Esophagus muscularis mucosa (tissue), 4 donors: ENCODE results near the gene PDE4A. TPM values are rescaled to one million over a fixed set of nuclear protein-coding genes. Genes with fewer than 3 reads are reported as not detected.

Experiments used
- DNase-seq: peaks from one replicate; pipeline ENCODE4 v3.0.0-alpha.2; 2017; ENCODE audit errors: extremely low spot score
- H3K27ac ChIP-seq, 4 donors: fragments of 200-600 bp; sonication (generic); replicated peaks in 1 of 4; 1 replicate in 3 of 4; 2 replicates in 1 of 4; pipeline ENCODE4 v1.5.1; 2016 to 2019; ENCODE audit warnings: mild to moderate bottlenecking in 1 of 4
- H3K27me3 ChIP-seq, 4 donors: fragments of 200-600 bp; sonication (generic); one replicate each; pipeline versions ENCODE4 v1.5.1 to v1.6.0; 2016 to 2019
- H3K36me3 ChIP-seq, 4 donors: fragments of 200-600 bp; sonication (generic); one replicate each; pipeline ENCODE4 v1.5.1; 2016 to 2019
- H3K4me1 ChIP-seq, 4 donors: fragments of 200-600 bp; sonication (generic); one replicate each; pipeline ENCODE4 v1.5.1; 2016 to 2019
- H3K4me3 ChIP-seq, 4 donors: fragments of 200-600 bp; sonication (generic); 1 replicate in 2 of 4; 2 replicates in 2 of 4; pipeline ENCODE4 v1.5.1; 2016 to 2019; ENCODE audit warnings: mild to moderate bottlenecking in 4 of 4, moderate library complexity in 1 of 4
- H3K9me3 ChIP-seq, 4 donors: fragments of 200-600 bp; sonication (generic); 1 replicate in 3 of 4; 2 replicates in 1 of 4; pipeline ENCODE4 v1.5.1; 2016 to 2019
- EP300 ChIP-seq: sonication (generic); formaldehyde crosslinking; IDR thresholded peaks from one replicate; pipeline ENCODE4 v1.6.1; 2017; ENCODE audit warnings: antibody characterized with exemption
- POLR2A ChIP-seq: fragments of 450-650 bp; IDR thresholded peaks from one replicate; pipeline ENCODE4 v1.6.1; 2017; ENCODE audit warnings: antibody characterized with exemption, moderate library complexity, mild to moderate bottlenecking, low read depth
- POLR2AphosphoS5 ChIP-seq, 2 donors: sonication (generic); formaldehyde crosslinking; IDR thresholded peaks; one replicate each; pipeline ENCODE4 v1.6.1; 2017; ENCODE audit warnings: antibody characterized with exemption in 2 of 2
- WGBS: methylation state at CpG from one replicate; pipeline ENCODE4 v1.1.5; 2018; 5-methylcytosine and 5-hydroxymethylcytosine counted together
- intact Hi-C: fragments of 100-400 bp; cut with DNase I; formaldehyde crosslinking; loops from one replicate; pipeline ENCODE4 v1.15.1; 2023
- total RNA-seq, 4 donors: library from RNA; depleted of rRNA; stranded (reverse); fragments of >200 nt; gene quantifications; one replicate each; pipeline versions ENCODE4 v1.1.0 to v1.2.1, GENCODE V29; 2016
- TF ChIP-seq, protein P1 (sequence below), 3 experiments: fragments of 200-600 bp in 2 of 3; fragments of 450-650 bp in 1 of 3; sonication (generic) in 2 of 3; IDR thresholded peaks; one replicate each; pipeline ENCODE4 v1.5.1; 2017 to 2019; ENCODE audit warnings: antibody characterized with exemption in 3 of 3, mild to moderate bottlenecking in 2 of 3, moderate library complexity in 1 of 3

Gene PDE4A
- total RNA-seq, 4 donors from 2014 or later: 11.6 to 24.5 (median 14.1) TPM

DNA sequence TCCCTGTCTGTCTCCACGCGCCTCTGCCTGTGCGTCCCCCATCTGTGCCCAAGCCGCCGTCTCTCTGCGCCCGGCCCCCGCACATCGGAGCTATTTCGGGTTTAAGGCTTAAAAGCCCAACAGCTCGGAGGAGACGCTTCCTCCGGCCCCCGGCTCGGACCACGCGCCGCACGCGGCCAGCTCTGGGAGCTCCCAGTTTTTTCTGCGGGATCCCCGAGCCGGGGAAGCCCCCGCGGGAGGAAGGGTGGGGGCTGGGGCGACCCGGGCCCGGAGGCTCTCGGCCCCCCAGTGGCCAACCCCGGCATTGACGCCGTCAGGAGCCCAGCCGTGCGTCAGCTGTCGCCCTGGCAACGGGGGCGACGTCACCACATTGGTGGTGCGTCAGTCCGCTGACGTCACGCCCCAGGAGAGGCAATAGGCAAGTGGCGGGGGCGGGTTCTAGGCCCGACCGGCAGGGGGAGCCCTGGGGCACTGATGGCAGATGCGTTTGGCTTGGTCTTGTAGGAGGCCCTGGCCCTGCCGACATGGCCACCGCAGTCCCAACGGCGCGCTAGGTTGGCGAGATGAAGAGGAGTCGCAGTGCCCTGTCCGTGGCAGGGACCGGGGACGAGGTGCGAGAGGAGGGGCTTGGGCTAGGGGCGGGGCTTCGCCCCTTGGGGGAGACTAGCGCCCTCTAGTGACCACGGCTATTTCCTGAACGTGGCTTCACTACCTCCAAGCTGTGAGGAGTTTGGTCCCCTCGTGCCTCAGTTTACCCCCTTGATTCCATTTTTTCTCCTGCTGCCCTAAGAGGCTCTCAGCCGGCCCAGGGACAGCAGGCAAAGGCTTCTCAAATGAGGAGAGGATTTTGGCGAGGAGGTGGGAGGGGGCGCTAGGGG, 3.7 kb upstream of the PDE4A start:
- intact Hi-C loops: no loop called here
- DNase-seq: no peak

GRCh38 chr19:10417541-10418234, 2.6 kb upstream of the PDE4A start:
- DNase-seq: no peak
- Histone ChIP-seq H3K4me3 (no peak overlapping the region), H3K4me1 (peaks cover 37 to 58% (median 44%) of the 10 kb centered on the region in 4 donors), H3K36me3 (no peaks in the 10 kb centered on the region), H3K9me3 (peaks cover 0 to 6% (median 2%) of the 10 kb centered on the region in 4 donors), H3K27ac (no peak overlapping the region), H3K27me3 (peaks cover 14 to 89% (median 64%) of the 10 kb centered on the region in 4 donors)
- TF ChIP-seq POLR2A (no peak), EP300 (no peak), POLR2AphosphoS5 (IDR thresholded peaks at IDR 0.05) (no peak)
- TF ChIP-seq, protein P1, sequence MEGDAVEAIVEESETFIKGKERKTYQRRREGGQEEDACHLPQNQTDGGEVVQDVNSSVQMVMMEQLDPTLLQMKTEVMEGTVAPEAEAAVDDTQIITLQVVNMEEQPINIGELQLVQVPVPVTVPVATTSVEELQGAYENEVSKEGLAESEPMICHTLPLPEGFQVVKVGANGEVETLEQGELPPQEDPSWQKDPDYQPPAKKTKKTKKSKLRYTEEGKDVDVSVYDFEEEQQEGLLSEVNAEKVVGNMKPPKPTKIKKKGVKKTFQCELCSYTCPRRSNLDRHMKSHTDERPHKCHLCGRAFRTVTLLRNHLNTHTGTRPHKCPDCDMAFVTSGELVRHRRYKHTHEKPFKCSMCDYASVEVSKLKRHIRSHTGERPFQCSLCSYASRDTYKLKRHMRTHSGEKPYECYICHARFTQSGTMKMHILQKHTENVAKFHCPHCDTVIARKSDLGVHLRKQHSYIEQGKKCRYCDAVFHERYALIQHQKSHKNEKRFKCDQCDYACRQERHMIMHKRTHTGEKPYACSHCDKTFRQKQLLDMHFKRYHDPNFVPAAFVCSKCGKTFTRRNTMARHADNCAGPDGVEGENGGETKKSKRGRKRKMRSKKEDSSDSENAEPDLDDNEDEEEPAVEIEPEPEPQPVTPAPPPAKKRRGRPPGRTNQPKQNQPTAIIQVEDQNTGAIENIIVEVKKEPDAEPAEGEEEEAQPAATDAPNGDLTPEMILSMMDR (IDR thresholded peaks at IDR 0.05): no peak
- intact Hi-C loops: no loop called here
- 13% methylated on average over 21 of the region's 30 CpGs for WGBS

More for the DNA sequence above, 3.7 kb upstream of the PDE4A start:
- no peaks in the 10 kb centered on the region for H3K36me3 ChIP-seq
- WGBS: 5% methylated on average over 32 of the region's 67 CpGs
- H3K9me3 ChIP-seq: peaks cover 0 to 6% (median 2%) of the 10 kb centered on the region in 4 donors
- no peak for TF ChIP-seq POLR2A
- TF ChIP-seq, protein P1 (IDR thresholded peaks at IDR 0.05): peak; percentile 48 to 65 (median 49)
- TF ChIP-seq POLR2AphosphoS5 (IDR thresholded peaks at IDR 0.05): peak in 1 of 2 donors; percentile 42
- no peak overlapping the region for H3K27ac ChIP-seq
- H3K4me3 ChIP-seq: peak overlapping the region; percentile 44 to 56 (median 46)
- H3K27me3 ChIP-seq: peaks cover 14 to 82% (median 53%) of the 10 kb centered on the region in 4 donors
- peaks cover 37 to 57% (median 44%) of the 10 kb centered on the region in 4 donors for H3K4me1 ChIP-seq

GRCh38 chr19:10418235-10418484, 2.2 kb upstream of the PDE4A start:
- 6% methylated on average over 3 of the region's 3 CpGs for WGBS
- intact Hi-C loops: no loop called here
- TF ChIP-seq POLR2A: no peak
- no peak for TF ChIP-seq EP300
- TF ChIP-seq, protein P1 (IDR thresholded peaks at IDR 0.05): no peak
- no peak for TF ChIP-seq POLR2AphosphoS5 (IDR thresholded peaks at IDR 0.05)
- Histone ChIP-seq H3K4me3 (no peak overlapping the region), H3K9me3 (peaks cover 0 to 6% (median 2%) of the 10 kb centered on the region in 4 donors), H3K36me3 (no peaks in the 10 kb centered on the region), H3K27me3 (peaks cover 14 to 94% (median 68%) of the 10 kb centered on the region in 4 donors), H3K27ac (no peak overlapping the region), H3K4me1 (peaks cover 37 to 58% (median 44%) of the 10 kb centered on the region in 4 donors)
- DNase-seq: no peak

GRCh38 chr19:10418485-10419199, 1.7 kb upstream of the PDE4A start:
- no peak for TF ChIP-seq EP300
- Histone ChIP-seq H3K4me3 (peak overlapping the region; percentile 7 to 42 (median 30)), H3K9me3 (peaks cover 0 to 6% (median 2%) of the 10 kb centered on the region in 4 donors), H3K4me1 (peaks cover 38 to 58% (median 44%) of the 10 kb centered on the region in 4 donors), H3K36me3 (no peaks in the 10 kb centered on the region), H3K27ac (no peak overlapping the region), H3K27me3 (peaks cover 14 to 98% (median 72%) of the 10 kb centered on the region in 4 donors)
- DNase-seq: no peak
- intact Hi-C loops: no loop called here
- 2% methylated on average over 24 of the region's 32 CpGs for WGBS
